ENCODE results near the gene C19orf81.

DNA sequence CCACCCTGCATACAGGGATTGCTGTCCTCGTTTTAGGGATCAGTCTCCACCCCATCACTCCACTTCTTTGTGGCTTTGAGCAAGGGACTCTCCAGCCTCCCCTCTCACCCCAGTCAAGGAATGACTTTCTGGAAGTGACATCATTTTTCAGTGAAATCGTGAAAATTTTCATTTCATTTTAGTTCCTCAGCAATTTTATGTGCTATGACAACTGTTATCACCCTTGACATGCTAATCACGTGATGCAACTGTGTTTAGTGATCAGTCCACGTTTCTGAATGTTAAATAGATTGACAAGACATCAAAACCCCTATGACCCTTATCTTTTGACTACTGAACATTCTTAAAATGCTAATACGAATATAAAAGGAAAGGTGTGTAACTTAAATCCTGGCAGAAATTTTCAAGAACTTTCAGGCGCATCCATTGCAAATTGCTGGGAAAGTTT lies 8.0 kb downstream of the C19orf81 start:
- TF ChIP-seq, protein P1, sequence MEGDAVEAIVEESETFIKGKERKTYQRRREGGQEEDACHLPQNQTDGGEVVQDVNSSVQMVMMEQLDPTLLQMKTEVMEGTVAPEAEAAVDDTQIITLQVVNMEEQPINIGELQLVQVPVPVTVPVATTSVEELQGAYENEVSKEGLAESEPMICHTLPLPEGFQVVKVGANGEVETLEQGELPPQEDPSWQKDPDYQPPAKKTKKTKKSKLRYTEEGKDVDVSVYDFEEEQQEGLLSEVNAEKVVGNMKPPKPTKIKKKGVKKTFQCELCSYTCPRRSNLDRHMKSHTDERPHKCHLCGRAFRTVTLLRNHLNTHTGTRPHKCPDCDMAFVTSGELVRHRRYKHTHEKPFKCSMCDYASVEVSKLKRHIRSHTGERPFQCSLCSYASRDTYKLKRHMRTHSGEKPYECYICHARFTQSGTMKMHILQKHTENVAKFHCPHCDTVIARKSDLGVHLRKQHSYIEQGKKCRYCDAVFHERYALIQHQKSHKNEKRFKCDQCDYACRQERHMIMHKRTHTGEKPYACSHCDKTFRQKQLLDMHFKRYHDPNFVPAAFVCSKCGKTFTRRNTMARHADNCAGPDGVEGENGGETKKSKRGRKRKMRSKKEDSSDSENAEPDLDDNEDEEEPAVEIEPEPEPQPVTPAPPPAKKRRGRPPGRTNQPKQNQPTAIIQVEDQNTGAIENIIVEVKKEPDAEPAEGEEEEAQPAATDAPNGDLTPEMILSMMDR (IDR thresholded peaks at IDR 0.05; ENCODE audit: poor library complexity, severe bottlenecking): no peak
- peak; percentile 6 for TF ChIP-seq POLR2AphosphoS5 (IDR thresholded peaks at IDR 0.05)
